ENCODE results near the gene ACCSL.

The ACCSL gene

DNA sequence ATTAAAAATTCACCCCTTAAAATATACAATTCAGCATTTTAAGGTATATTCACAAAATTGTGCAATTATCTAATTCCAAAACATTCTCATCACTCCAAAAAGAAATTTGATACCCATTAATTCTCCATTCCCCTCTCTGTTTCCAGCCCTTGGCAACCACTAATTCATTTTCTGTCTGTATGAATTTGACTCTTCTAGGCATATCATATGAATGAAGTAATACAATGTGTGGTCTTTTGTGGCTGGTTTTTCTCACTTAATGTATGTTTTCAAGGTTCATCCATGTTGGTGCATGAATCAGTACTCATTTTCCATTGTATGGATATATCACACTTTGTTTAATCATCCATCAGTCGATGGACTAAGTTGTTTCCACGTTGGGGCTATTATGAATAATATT, 29.0 kb upstream of the ACCSL start:
- no peak for DNase-seq

DNA sequence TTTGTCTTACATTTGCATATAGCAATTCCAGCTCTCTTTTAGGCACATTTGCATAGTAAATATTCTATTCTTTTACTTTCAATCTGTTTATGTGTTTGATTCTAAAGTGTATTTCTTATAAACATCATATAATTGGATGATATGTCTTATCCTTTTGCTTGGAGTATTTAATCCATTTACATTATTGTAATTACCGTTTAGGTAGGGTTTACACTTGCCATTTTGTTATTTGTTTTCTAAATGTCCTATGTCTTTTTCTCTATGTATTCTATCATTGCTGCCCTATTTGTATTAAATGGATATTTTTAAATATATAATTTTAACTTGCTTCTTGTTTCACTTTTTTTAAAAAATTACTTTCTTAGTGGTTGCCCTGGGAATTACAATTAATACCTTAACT, 22.8 kb upstream of the ACCSL start:
- DNase-seq: no peak

DNA sequence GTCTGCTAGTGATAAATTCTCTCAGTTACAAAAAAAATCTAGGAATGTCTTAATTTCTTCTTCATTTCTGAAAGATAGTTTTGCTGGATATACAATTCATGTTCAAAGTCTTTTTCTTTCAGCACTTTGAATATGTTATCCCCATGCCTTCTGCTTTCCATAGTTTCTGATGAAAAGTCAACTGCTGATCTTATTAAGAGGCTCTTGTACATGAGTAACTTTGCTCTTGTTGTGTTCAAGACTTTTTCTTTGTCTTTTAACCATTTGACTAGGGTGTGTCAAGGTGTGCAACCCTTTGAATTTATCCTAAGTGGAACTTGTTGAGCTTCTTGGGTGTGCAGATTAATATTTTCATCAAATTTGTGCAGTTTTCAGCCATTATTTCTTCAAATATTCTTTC, 22.1 kb upstream of the ACCSL start:
- no peak for DNase-seq

DNA sequence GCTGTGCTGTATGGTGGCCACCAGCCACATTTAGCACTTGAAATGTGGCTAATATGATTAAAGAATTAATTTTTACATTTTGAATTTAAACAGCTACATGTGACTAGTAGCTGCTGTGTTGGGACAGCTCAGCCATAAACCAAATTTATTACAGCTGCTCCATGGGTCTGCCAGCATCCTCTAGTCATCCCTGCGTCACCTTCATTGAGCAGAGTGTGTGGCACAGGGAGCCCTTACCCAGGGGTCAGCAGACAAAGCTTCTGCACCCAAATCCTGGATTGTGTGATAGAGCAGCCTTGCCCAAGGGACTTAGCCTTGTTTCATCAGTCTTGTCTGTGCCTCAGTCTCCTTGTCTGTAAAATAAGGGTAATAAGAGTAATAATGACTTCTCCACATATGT, 19.4 kb upstream of the ACCSL start:
- DNase-seq: no peak

DNA sequence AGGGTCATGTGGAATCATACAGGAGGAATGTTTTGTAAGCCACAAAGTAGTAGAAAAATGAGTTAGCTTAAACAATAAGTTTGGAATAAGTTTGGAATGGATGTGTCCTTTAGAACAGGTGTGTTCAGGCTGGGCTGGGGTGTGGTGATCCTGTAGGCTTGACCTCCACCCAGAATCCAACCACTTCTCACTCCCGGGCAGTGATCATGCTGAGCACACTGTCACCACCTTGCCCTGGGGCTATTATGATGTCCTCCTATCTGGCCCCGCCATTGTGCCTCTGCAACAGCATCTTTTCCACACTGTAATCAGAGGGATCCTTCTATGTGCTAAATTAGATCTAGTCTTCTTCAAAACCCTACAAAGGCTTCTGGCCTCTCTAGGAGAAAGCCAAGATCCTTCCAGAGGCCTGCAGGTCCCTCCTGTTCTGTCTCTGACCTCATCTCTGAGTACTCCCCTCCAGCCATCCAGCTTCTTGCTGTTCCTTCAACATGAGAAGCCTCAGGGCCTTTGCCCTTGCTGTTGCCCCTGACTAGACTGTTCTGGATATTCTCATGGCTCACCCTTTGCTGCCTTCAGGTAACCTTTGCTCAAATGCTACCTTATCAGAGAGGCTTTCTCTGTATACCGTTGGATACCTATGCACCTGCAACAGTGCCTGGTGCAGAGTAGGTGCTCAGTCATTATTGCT, 18.8 kb upstream of the ACCSL start:
- DNase-seq: no peak

DNA sequence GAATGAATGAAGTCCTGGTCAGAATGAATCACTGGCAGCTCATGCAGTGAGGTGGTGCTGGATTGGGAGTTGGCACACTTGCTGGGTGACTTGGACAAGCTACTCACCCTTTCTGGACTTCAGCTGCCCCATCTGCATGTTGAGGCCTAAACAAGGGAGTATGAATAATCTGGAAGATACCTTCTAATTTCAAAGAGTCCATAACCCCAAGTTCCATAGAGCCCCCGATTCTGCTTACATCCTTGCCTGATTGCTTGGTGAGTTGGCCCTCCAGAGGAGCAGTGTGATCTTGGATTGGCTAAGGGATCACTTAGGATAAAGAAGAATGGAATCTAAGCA, 18.3 kb upstream of the ACCSL start:
- no peak for DNase-seq

DNA sequence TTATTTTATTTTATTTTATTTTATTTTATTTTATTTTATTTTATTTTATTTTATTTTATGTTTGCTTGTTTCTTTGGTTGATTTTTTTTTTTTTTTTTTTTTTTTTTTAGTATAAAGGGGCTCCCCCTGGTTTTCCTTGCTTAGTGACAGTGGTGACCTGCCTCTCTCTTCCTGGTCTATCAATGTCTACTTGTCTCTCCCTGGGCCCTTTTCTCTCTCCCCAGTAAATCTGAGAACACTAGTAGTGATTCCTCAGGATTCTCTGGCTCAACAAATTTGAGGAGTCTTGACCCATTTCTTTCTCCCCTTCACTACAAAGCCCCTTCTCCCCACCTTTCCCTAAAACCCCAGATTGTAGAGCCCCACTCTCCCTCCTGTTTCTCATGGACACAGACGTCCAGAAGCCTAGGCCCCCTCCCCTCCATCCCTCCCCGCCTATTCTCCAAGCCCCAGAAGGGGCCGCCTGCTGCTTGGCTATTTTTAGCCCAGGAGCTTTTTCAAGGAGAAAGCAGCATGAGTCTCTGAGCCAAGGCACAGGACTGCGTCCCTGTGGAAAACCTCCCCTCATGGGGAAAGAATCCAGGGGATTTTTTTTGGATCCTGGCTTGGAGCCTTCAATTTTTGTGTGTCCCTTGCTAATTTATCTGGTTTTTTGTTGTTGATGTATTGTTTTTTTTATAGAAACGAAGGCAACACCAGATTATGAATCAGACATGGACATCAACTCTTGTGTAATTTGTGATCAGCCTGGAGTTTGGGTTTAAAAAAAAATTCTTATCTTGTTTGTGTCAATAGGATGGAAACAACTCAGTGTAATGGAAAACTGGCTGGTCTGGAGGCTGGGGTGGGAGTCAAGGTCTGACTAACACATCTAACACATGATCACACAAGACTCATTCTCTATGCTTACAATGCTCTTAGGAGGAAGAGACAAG, 17.5 kb upstream of the ACCSL start:
- no peak for DNase-seq

DNA sequence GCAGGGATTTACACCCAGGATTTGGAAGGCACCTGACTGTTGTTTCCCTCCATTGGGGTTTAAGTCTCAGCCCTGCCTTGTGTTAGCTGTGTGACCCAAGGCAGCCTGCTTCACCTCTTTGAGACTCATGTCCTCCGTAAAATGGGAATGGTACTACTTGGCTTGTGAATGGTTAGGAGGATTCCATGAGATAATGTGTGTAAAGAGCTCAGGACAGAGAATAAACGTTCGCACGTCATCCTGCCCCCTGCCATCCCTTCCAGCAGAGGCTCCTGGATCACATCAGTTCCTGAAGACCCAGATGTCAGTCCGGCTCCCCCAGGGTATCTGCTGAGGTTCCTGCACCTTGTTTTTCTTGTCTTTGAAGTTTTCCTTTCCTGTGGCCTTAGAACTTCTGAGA, 16.8 kb upstream of the ACCSL start:
- DNase-seq: no peak

DNA sequence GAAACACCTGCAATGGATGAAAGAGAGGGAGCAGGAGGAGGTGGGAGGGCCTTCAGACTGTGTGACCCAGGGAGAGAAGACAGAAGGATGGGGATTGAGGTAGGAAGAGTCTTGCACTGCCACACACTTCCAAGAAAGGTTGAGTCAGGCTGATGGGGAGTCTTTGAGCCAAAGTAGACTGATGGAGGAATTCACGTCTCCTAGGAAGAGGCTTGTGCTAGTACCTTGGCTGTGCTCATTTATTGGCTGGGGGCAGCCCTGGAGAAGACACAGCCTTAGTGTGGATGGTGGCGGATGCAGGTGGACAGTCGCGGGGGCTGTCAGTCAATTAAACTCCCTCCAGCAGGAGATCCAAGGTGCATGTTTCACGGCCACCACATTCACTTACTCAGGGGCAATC, 16.2 kb upstream of the ACCSL start:
- DNase-seq: no peak

DNA sequence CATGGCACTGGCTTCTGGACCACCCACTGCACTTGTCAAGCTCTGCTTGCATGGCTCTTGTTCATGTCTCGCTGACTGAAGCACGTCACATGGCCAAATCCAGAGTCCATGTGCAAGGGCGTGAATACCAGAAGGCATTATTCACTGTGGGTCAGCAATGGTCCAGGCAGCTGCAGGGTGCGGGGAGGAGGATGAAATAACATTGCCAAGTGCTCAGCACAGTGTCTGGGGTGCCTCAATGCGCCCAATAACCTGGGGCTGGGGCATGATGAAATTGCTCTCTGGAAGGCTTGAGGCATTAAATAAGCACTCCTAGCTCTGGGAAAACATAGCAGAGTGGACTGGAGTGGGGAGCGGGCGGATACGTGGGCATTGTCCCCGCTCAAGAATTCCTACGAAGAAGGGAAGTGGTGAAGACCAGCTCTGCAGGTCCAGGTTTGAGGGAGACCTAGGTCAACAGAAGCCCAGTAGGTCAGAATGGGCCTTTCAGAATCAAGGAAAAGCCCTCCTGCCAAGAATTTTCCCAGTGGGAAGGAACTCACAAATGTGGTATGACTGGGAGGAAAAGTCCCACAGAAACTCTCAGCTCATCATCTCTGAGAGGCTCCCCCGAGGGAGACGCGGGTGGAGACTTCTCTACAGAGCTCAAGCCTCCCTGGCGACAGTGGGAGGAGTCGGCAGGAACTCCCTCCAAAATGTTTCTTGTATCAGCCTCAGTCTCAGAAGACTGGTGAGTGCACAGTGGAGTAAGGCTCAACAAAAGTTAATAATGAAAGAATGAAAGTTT, 15.3 kb upstream of the ACCSL start:
- no peak for DNase-seq

DNA sequence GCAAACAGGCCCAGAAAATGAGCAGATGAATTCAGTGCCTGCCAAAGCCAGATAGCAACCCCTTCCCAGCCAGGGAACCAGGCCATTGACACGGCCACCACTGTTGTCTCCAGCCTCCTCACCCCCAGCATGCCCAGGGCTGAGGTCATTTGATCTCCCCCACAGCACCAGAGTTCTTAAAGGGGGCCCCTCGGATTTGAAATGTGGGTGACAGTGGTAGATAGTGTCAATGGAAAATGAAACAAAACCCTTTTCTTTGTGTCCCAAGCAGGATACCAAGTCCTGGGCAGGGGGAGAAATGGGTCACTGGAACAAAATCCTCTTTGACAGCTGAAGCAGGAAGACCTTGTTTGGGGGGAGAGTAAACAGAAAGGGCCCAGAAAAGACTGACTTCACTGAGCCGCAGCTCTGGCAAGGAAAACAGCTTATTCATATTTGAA, 14.3 kb upstream of the ACCSL start:
- DNase-seq: no peak

DNA sequence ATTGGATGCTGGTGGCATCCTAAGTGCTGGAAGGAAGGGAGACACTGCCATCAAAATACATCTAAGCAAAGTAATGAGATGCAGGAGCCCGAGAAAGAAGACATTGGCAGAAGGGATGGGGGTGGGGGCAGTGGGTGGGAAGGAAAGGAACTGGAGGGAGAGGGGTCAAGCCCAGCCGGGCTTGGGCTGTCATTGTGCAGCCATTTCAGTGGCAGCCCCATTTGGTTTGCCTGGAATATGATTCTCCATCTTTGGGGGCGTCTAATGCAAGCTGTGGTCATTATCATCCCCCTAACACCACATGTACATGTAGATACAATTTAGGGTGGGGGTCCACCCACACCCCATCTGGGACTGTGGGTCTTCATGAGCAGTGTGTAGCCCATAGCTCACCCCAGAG, 13.9 kb upstream of the ACCSL start:
- DNase-seq: no peak

DNA sequence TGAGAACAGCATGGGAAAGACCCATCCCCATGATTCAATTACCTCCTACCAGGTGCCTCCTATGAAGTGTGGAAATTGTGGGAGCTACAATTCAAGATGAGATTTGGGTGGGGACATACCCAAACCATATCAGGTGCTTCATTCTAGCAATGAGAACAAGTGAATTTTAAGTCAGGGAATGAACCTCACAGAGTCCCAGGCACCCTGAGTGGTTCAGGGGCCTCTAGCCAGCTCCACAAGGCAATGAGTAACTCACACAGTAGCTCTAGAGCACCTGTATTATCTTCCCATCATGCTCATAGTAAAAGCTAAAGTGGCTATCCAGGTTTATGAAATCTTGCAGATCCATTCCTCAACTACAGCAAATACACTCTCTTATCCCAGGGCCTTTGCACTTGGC, 13.1 kb upstream of the ACCSL start:
- DNase-seq: no peak

DNA sequence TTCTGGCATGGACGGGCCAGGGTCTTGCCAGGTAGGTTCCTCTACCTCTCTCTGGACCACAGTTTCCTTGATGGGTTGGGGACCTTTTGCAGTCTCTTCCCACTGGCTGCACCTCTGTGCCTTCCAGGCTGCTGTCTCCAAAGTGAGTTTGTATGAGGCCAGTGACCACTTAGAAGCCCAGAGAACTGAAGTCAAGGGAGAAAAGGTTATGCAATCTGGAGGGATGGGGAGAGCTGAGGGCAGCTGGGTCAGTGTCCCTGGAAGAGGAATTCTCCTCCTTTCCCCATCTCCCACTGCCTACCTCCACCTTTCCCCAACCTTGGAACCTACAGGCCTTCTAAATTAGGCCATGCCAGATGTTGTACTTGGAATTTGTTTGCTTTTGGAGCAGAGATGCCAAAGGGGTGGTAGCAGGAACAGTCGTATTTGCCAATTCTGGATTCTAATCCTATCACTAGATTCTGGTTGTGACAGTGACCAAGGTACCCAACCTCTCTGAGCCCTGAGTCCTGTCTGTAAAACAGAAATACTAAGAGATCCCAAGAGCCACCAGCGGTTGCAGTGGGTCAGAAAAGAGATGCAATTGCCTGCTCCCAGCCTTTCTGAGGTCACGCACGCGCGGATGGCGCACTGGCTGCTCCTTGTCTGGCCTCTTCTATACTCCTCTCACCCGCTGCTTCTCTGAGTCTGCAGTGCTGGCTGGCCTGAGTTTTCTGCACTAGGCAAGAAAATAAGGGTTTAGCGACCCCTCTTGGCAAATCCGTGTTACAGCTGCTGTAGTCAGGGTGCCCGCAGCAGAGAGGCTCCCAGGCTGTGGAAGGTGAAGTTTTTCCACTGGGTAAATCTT, 10.7 kb upstream of the ACCSL start:
- peak in 1 of 2 donors; percentile 27 for DNase-seq

DNA sequence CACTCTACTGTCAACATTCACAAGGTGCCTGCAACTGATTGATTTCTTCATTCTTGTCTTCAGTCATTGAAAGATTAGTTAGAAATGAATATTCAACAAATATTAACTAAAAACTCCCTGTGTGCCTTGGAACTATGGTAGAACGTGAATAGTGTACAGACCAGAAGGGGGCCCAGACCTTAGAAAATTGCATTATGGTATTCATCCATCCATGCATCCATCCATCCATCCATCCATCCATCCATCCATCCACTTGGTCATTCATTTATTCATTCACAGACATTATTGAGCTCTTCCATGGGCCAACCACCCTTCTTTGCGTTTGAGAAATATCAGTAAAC, 10.2 kb upstream of the ACCSL start:
- no peak for DNase-seq

DNA sequence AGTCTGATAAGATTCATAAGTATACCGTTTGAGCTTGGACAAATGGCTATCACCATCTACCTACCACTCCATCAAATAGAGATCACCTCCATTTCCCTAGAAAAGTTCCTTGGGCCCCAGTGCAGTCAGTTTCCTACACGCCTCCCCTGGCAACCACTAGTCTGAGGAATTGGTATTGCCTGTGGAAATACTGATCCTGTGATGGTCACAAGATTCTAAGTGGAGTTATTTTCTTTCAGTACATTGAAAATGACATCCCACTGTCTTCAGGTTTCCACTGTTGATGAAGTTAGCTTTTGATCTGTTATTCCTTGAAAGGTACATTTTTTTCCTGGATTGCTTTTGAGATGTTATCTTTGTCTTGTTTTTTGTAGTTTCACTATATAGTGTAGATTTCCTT, 4.6 kb upstream of the ACCSL start:
- no peak for DNase-seq

DNA sequence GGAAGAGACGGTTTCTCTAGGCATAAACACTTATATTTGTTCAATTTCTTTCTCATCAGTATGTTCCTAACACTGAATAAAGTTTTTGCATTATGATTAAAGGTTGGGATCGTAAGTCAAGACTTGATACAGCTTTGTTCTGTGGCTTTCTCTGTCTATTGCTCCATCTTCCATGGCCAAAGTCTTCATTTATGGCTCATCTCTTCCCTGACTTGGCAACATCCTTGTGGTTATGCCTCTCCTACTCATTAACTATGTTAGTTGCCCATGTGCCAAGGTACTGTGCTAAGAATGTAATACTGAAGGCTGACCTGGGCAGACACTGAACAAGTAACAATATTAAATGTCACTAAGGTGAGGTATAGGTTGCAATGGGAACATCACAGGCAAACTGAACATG, 1.6 kb upstream of the ACCSL start:
- DNase-seq: no peak

DNA sequence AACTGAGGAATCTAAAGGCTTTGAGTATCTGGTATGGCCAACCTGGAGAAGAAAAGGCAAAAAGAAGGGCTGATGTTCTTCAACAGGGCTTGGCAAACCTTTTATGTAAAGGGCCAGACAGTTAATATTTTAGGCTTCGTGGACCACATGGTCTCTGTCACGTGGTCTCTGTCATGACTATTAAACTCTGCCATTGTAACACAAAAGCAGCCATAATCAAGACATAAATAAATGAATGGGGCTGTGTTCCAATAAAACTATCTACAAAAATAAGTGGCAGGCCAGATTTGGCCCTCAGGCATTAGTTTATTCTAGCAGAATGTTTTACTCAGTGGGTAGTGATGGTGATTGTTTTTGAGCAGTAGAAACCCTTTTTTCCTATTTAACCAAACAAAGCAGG, 483 bp upstream of the ACCSL start:
- DNase-seq: no peak

DNA sequence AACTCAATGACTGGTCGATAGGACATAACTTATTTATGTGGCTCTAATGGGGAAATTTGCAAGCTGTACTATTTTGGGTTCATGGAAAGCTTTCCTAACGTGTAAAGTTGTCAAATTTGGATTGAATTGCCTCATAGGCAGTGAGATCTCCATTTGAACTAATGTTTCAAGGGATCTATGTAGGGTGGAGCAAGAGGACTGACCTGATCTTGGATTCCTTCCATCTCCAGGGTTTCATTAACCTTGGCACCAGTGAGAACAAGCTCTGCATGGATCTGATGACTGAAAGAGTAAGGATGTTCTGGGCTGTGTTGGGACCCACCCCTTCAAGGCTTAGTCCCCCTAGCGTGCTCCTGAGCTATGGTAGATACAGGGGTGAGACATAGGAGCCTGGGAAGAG, 2.1 kb downstream of the ACCSL start:
- DNase-seq: no peak

DNA sequence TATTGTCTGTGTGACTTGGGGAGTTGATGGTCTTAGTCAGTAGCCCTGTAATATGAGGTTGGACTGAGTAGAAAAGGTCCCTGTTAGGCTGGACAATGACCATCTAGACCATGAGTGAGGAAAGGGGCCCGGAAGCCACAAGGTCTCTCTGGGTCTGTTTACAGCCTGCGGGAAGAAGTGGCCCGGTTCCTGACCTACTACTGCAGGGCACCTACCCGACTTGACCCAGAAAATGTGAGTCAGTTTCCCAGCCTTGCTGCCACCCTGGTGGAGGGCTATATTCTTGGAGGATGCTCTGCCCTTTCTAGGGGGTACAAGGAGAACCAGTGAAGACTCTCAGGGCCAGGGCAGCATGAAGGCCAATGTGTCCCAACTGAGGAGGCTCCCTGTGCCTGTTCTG, 3.4 kb downstream of the ACCSL start:
- no peak for DNase-seq

DNA sequence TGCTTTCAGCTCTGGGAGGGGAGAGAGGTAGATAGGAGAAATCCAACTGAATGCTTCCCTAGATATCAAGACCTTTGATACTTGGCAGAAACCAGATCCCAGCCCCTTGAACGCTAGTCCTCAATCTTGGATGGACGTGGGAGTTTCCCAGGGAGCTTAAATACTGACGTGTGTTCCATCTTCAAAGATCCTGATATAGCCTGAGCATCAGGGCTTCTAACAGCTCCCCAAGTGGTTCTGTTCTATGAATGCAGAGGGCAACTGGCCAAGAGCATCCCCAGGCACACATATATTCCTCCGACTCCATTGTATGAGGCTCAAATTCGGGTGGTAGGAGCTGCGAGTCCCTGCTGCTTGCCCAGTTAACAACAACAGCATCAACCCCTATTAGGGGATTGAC, 9.6 kb downstream of the ACCSL start:
- no peak for DNase-seq

DNA sequence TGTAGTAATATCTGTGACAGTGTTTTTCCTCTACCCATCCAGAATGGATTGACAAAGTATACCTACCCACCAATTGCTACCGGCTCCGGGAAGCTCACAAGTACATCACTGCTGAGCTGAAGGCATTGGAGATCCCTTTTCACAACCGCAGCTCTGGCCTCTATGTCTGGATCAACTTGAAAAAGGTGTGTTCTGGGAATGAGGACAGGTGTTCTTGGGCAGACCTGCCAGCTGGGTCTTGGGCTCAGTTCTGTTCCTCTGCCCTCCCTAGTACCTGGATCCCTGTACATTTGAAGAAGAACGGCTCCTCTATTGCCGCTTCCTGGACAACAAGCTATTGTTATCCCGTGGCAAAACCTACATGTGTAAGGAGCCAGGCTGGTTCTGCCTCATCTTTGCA, 10.5 kb downstream of the ACCSL start:
- DNase-seq: no peak

DNA sequence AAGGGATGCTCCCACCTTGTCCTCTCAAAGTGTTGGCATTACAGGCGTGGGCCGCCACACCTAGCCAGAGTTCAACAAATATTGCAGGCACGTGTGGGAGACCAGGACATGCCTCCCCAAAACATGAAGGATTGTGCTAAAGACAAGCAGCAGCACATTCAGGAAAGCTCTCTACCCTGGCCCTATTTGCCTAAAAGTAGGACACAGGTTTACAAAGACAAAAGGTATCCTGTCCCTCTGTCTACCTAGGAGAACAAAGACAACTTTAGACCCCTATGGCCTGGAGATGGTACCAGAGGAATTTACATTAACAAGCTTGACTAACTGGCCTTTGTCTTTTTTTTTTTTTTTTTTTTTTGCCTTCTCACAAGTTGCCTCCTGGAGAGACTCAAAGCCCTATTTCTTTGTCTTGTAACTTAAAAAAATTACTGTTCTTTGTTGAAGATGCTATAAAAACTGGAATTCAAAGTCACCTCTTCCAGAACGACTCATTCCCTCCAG, 17.4 kb downstream of the ACCSL start:
- DNase-seq: no peak

Measured in CD4-positive, alpha-beta T cell treated with Interleukin-4 for 1 hour (primary cell).